ENCODE results near the gene DUSP14. TPM values are rescaled to one million over a fixed set of nuclear protein-coding genes. Genes with fewer than 3 reads are reported as not detected.

DUSP14 gene
- total RNA-seq, 1 experiment from 2014 or later: 56.2 TPM

DNA sequence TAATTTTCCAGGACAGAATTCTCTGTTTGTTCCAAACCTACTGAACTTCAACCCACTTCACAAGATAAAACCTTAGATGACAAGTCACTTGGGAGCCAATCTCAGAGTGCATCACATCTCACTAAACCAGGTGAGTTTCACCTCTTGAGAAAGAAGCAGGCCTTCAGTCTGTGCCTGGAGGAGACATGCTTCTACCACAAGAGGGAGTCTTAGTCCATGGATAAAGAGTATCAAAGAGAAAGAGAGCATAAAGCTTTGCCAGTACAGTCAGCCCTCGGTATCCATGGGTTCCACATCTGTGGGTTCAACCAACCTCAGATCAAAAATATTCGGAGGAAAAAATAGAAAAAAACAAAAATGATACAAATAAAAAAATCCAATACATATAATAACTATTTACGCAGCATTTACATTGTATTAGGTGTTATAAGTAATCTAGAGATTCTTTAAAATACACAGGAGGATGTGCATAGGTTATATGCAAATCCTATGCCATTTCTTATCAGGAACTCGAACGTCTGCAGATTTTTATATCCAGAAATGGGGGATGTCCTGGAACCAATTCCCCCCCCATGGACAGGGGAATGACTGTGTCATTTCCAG lies 37.7 kb downstream of the DUSP14 start:
- Histone ChIP-seq H4K20me1 (ENCODE audit: low read length) (no peaks in the 10 kb centered on the region), H3F3A (ENCODE audit: low read length, unreplicated experiment) (no peaks in the 10 kb centered on the region), H3K4me2 (ENCODE audit: low read length) (no peak overlapping the region), H3K27ac (ENCODE audit: low read length) (no peak overlapping the region), H3K4me3 (ENCODE audit: low read length) (no peak overlapping the region), H3K79me2 (ENCODE audit: low read length) (no peaks in the 10 kb centered on the region), H3K36me3 (ENCODE audit: low read depth, low read length) (no peaks in the 10 kb centered on the region), H2AFZ (ENCODE audit: low read length) (no peak overlapping the region), H3K9me3 (ENCODE audit: low read length) (no peaks in the 10 kb centered on the region), H3K9me2 (replicated peaks; ENCODE audit: low read length) (no peaks in the 10 kb centered on the region), H3K4me1 (ENCODE audit: insufficient read depth, low read length) (no peaks in the 10 kb centered on the region), H3K27me3 (ENCODE audit: low read length) (no peaks in the 10 kb centered on the region), H3K9ac (ENCODE audit: low read length) (no peak overlapping the region)
- ATAC-seq (peak; percentile 79), DNase-seq (peak; percentile 67)
- no TSS peak for BruUV-seq (replicated peaks)
- TF ChIP-seq EZH2phosphoT487 (IDR thresholded peaks at IDR 0.05; ENCODE audit: borderline replicate concordance, low read length): no peak
- peak; percentile 74 for TF ChIP-seq CTCF (conservative IDR thresholded peaks at IDR 0.05; ENCODE audit: low read depth, low read length)
- CTCF ChIA-PET: interaction anchor here (1.0 to 1.1 kb wide), 2 partner anchors 43 to 154 kb away, joined by 5 to 13 read pairs; no protein-coding TSS in a partner anchor
- intact Hi-C loops (cut with micrococcal nuclease): loop anchor here (1.0 kb wide), 1 partner anchor 43 kb away; no protein-coding TSS in a partner anchor
- POLR2A ChIA-PET (ENCODE audit: unreplicated experiment): no interaction called here

DNA sequence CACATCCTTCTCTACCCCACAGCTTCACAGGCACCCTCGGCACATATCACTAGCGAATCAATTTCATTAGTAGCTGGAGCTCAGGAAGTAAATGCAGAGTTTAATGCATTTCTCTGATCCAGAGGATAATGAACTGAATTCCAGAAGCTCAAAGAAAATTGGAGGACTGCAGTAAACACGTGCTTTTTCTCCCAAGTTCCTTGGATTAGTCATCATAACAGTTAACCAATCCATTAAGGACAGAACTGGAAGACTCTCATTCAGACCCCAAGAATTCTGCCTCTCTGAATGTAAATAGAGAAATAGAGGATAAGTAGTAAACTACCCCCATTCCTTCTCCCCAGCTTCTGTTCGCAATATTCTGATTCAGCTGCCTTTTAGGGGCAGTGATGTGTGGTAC lies 40.7 kb downstream of the DUSP14 start:
- Histone ChIP-seq H3F3A (ENCODE audit: low read length, unreplicated experiment) (no peaks in the 10 kb centered on the region), H2AFZ (ENCODE audit: low read length) (no peak overlapping the region), H4K20me1 (ENCODE audit: low read length) (no peaks in the 10 kb centered on the region), H3K9ac (ENCODE audit: low read length) (no peak overlapping the region), H3K36me3 (ENCODE audit: low read depth, low read length) (no peaks in the 10 kb centered on the region), H3K4me3 (ENCODE audit: low read length) (no peak overlapping the region), H3K27ac (ENCODE audit: low read length) (no peak overlapping the region), H3K9me2 (replicated peaks; ENCODE audit: low read length) (no peaks in the 10 kb centered on the region), H3K4me2 (ENCODE audit: low read length) (no peak overlapping the region), H3K79me2 (ENCODE audit: low read length) (no peaks in the 10 kb centered on the region), H3K9me3 (ENCODE audit: low read length) (no peaks in the 10 kb centered on the region), H3K4me1 (ENCODE audit: insufficient read depth, low read length) (no peaks in the 10 kb centered on the region), H3K27me3 (ENCODE audit: low read length) (no peaks in the 10 kb centered on the region)
- BruUV-seq (replicated peaks): no TSS peak
- CTCF ChIA-PET: no interaction called here
- intact Hi-C loops (cut with micrococcal nuclease): no loop called here
- POLR2A ChIA-PET (ENCODE audit: unreplicated experiment): no interaction called here
- TF ChIP-seq EZH2phosphoT487 (IDR thresholded peaks at IDR 0.05; ENCODE audit: borderline replicate concordance, low read length): no peak
- TF ChIP-seq CTCF (conservative IDR thresholded peaks at IDR 0.05; ENCODE audit: low read depth, low read length): no peak
- TF ChIP-seq EZH2 (IDR thresholded peaks at IDR 0.05; ENCODE audit: low read length, unreplicated experiment): no peak
- DNase-seq: no peak
- ATAC-seq: no peak

GRCh38 chr17:37532756-37533155 lies 43.1 kb downstream of the DUSP14 start:
- Histone ChIP-seq H3K9ac (ENCODE audit: low read length) (no peak overlapping the region), H4K20me1 (ENCODE audit: low read length) (no peaks in the 10 kb centered on the region), H3K9me3 (ENCODE audit: low read length) (no peaks in the 10 kb centered on the region), H2AFZ (ENCODE audit: low read length) (no peak overlapping the region), H3K4me1 (ENCODE audit: insufficient read depth, low read length) (no peaks in the 10 kb centered on the region), H3K79me2 (ENCODE audit: low read length) (no peaks in the 10 kb centered on the region), H3K36me3 (ENCODE audit: low read depth, low read length) (no peaks in the 10 kb centered on the region; the same call in 1 of the 2 replicates), H3K27me3 (ENCODE audit: low read length) (no peaks in the 10 kb centered on the region), H3F3A (ENCODE audit: low read length, unreplicated experiment) (no peaks in the 10 kb centered on the region), H3K4me3 (ENCODE audit: low read length) (no peak overlapping the region), H3K27ac (ENCODE audit: low read length) (no peak overlapping the region), H3K9me2 (replicated peaks; ENCODE audit: low read length) (no peaks in the 10 kb centered on the region), H3K4me2 (ENCODE audit: low read length) (no peak overlapping the region)
- BruUV-seq (replicated peaks): no TSS peak
- POLR2A ChIA-PET (ENCODE audit: unreplicated experiment): interaction anchor here (0.6 kb wide), 1 partner anchor 9 kb away, joined by 3 read pairs; no protein-coding TSS in a partner anchor
- ATAC-seq: no peak
- CTCF ChIA-PET: no interaction called here
- no peak for TF ChIP-seq EZH2phosphoT487 (IDR thresholded peaks at IDR 0.05; ENCODE audit: borderline replicate concordance, low read length)
- TF ChIP-seq EZH2 (IDR thresholded peaks at IDR 0.05; ENCODE audit: low read length, unreplicated experiment): no peak
- no peak for TF ChIP-seq CTCF (conservative IDR thresholded peaks at IDR 0.05; ENCODE audit: low read depth, low read length)
- intact Hi-C loops (cut with micrococcal nuclease): no loop called here
- no peak for DNase-seq

Data from PC-3 (cell line).